Peyer's patch (tissue), 4 donors: ENCODE measurements around the gene OARD1. TPM values are rescaled to one million over a fixed set of nuclear protein-coding genes. Genes with fewer than 3 reads are reported as not detected.
"Not testable (repeated sequence)": the region's sequence is repeated elsewhere in the genome, so short reads cannot be mapped to it uniquely, and the experiment has no call there.

Experiments used
- DNase-seq, 3 donors: peaks; one replicate each; pipeline ENCODE4 v3.0.0-alpha.2; 2017 to 2019
- H3K27ac ChIP-seq, 4 donors: fragments of 200-600 bp; sonication (generic); one replicate each; pipeline ENCODE4 v1.5.1; 2016 to 2019
- H3K27me3 ChIP-seq, 2 donors: fragments of 200-600 bp; sonication (generic); one replicate each; pipeline ENCODE4 v1.5.1; 2019
- H3K36me3 ChIP-seq, 3 donors: fragments of 200-600 bp; sonication (generic); one replicate each; pipeline ENCODE4 v1.5.1; 2016 to 2019
- H3K4me1 ChIP-seq, 4 donors: fragments of 200-600 bp; sonication (generic); one replicate each; pipeline ENCODE4 v1.5.1; 2016 to 2019
- H3K4me3 ChIP-seq, 4 donors: fragments of 200-600 bp; sonication (generic); 1 replicate in 3 of 4; 2 replicates in 1 of 4; pipeline ENCODE4 v1.5.1; 2016 to 2019; ENCODE audit warnings: mild to moderate bottlenecking in 1 of 4
- H3K9me3 ChIP-seq, 4 donors: fragments of 200-600 bp; sonication (generic); one replicate each; pipeline ENCODE4 v1.5.1; 2016 to 2019; ENCODE audit warnings: mild to moderate bottlenecking in 1 of 4
- CTCF ChIP-seq, 6 experiments: fragments of 450-650 bp in 4 of 6; fragments of 200-600 bp in 2 of 6; sonication (generic) in 1 of 6; IDR thresholded peaks; one replicate each; pipeline ENCODE4 v1.5.1; 2017 to 2019; ENCODE audit warnings: antibody characterized with exemption in 6 of 6, mild to moderate bottlenecking in 3 of 6, moderate library complexity in 1 of 6
- POLR2A ChIP-seq, 2 donors: fragments of 450-650 bp; IDR thresholded peaks; one replicate each; pipeline ENCODE4 v1.5.1; 2017; ENCODE audit warnings: antibody characterized with exemption in 2 of 2, mild to moderate bottlenecking in 2 of 2, moderate library complexity in 2 of 2
- total RNA-seq, 4 donors: library from RNA; depleted of rRNA; stranded (reverse); fragments of >200 nt; gene quantifications; one replicate each; pipeline ENCODE4 v1.1.0, GENCODE V29; 2016

OARD1 gene
- total RNA-seq, 4 donors from 2014 or later: 33.3 to 49.5 (median 39.6) TPM

DNA sequence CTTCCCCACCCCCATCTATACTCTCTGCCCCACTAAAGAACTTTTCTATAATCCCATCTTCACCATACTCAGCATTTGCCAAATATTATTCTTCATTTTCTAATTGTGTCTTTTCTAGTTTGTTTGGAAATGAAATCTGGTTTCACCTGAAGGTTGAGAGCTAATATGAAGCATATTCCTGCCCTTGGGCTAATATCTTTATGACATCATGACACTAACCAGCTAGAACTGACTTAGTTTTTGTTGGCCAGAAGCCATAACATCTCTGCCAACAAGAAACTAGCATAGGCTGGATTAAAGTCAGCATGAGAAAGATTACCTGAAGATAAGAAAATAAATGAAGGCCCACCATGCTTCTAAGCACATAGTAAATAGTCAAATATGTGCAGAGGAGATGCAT lies 49.9 kb downstream of the OARD1 start:
- Histone ChIP-seq H3K4me3 (no peak overlapping the region), H3K4me1 (no peaks in the 10 kb centered on the region), H3K27me3 (no peaks in the 10 kb centered on the region), H3K9me3 (no peaks in the 10 kb centered on the region), H3K27ac (no peak overlapping the region), H3K36me3 (no peaks in the 10 kb centered on the region)
- no peak for DNase-seq
- no peak for TF ChIP-seq POLR2A (IDR thresholded peaks at IDR 0.05)

DNA sequence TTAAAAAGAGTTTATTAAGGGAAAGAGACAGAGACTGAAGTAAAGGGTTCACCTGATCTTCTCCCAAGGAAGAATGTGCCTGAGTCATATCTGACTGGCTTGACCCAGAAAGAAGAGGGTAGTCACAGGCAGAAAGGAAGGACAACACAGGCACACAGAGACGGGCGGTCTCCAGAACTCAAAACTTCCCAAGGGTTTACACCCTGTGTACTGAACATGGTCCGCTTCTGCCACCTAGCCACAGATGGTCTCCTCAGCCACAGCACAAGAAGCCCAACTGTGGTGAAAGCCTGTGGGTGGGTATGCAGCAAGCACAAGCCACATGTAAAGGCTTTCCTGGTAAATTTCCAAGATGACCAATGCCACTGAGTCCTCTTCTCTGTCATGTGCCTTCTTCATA lies 50.3 kb downstream of the OARD1 start:
- Histone ChIP-seq H3K36me3 (no peaks in the 10 kb centered on the region), H3K27ac (no peak overlapping the region), H3K4me3 (no peak overlapping the region), H3K9me3 (no peaks in the 10 kb centered on the region), H3K27me3 (no peaks in the 10 kb centered on the region), H3K4me1 (no peaks in the 10 kb centered on the region)
- TF ChIP-seq POLR2A (IDR thresholded peaks at IDR 0.05) (no peak), CTCF (IDR thresholded peaks at IDR 0.05) (no peak)
- DNase-seq: no peak

DNA sequence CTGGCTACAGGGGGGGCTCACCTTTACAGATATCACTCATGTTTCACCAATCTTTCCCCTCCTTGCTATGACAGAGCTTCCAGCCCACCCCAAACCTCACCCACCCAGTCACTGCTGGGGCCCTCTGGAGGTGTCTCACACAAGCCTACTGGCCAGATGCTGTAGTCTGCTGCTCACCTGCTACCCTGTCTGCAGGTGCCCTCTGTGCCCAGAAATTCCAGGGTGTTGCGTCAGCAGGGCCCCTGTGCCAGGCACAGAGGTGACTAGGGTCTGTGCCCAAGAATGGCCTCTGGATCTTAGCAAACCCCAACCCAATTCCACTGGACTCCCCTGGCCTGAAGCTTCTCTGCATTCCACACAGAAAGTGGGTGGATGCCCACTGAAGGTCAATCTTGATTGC lies 54.5 kb downstream of the OARD1 start:
- Histone ChIP-seq H3K36me3 (no peaks in the 10 kb centered on the region), H3K27ac (no peak overlapping the region), H3K27me3 (no peaks in the 10 kb centered on the region), H3K9me3 (no peaks in the 10 kb centered on the region), H3K4me3 (no peak overlapping the region), H3K4me1 (no peaks in the 10 kb centered on the region)
- TF ChIP-seq CTCF (IDR thresholded peaks at IDR 0.05) (no peak), POLR2A (IDR thresholded peaks at IDR 0.05) (no peak)
- DNase-seq: no peak

- H3K36me3 ChIP-seq, H3K9me3 ChIP-seq, DNase-seq, H3K4me1 ChIP-seq, H3K4me3 ChIP-seq, H3K27ac ChIP-seq, H3K27me3 ChIP-seq: not testable (repeated sequence)
Observed at GRCh38 chr6:41015860-41016259, 56.3 kb downstream of the OARD1 start.

DNA sequence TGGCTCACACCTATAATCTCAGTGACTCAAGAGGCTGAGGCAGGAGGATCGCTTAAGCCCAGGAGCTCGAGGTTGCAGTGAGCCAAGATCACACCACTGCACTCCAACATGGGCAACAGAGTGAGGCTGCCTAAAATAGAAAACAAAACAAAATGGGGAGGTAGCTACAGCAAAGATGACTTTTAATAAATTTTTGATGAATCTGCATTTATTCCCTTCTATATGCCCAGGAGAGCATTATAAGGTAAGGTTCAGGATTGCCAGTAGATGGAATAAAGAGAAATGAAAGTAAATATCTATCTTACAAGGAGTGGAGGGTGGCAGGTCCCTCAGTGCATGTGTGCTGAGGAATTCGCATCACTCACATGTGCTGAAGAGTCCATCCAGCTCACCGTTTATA lies 57.4 kb downstream of the OARD1 start:
- no peaks in the 10 kb centered on the region for H3K36me3 ChIP-seq
- no peaks in the 10 kb centered on the region for H3K4me1 ChIP-seq
- no peaks in the 10 kb centered on the region for H3K27me3 ChIP-seq
- TF ChIP-seq CTCF (IDR thresholded peaks at IDR 0.05) (no peak), POLR2A (IDR thresholded peaks at IDR 0.05) (no peak)
- no peak overlapping the region for H3K27ac ChIP-seq
- H3K9me3 ChIP-seq: no peaks in the 10 kb centered on the region
- H3K4me3 ChIP-seq: no peak overlapping the region
- no peak for DNase-seq

Other genes with a start within 250 kb of the OARD1 start
- gene UNC5CL, start 33.1 kb downstream of the OARD1 start, total RNA-seq: 10 to 100 TPM in 3 of 4 donors, 1 to 10 TPM in 1; 8.3 to 34.6 (median 28.4) TPM
- gene TSPO2, start 29.9 kb downstream of the OARD1 start, total RNA-seq: not detected
- gene APOBEC2, start 19.2 kb downstream of the OARD1 start, total RNA-seq: 1 to 10 TPM in 1 of 4 donors, not detected in 3; 1.1 TPM
- gene NFYA, start 618 bp upstream of the OARD1 start, total RNA-seq: 10 to 100 TPM; 22.9 to 27.5 (median 23.4) TPM
- gene TREML1, start 82.0 kb upstream of the OARD1 start, total RNA-seq: not detected
- 1 to 10 TPM in 1 of 4 donors, not detected in 3; 1.2 TPM for gene TREM2, start 90.8 kb upstream of the OARD1 start, total RNA-seq
- under 1 TPM in 1 of 4 donors, not detected in 3; 0.40 TPM for gene TREML2, start 128.8 kb upstream of the OARD1 start, total RNA-seq
- gene TREML4, start 156.0 kb upstream of the OARD1 start, total RNA-seq: not detected
- gene TREM1, start 214.3 kb upstream of the OARD1 start, total RNA-seq: 1 to 10 TPM in 1 of 4 donors, not detected in 3; 2.1 TPM